ENCODE data around the gene RXFP1. TPM values are rescaled to one million over a fixed set of nuclear protein-coding genes. Genes with fewer than 3 reads are reported as not detected.

Gene RXFP1
- total RNA-seq, 1 donor from 2014 or later: not detected

DNA sequence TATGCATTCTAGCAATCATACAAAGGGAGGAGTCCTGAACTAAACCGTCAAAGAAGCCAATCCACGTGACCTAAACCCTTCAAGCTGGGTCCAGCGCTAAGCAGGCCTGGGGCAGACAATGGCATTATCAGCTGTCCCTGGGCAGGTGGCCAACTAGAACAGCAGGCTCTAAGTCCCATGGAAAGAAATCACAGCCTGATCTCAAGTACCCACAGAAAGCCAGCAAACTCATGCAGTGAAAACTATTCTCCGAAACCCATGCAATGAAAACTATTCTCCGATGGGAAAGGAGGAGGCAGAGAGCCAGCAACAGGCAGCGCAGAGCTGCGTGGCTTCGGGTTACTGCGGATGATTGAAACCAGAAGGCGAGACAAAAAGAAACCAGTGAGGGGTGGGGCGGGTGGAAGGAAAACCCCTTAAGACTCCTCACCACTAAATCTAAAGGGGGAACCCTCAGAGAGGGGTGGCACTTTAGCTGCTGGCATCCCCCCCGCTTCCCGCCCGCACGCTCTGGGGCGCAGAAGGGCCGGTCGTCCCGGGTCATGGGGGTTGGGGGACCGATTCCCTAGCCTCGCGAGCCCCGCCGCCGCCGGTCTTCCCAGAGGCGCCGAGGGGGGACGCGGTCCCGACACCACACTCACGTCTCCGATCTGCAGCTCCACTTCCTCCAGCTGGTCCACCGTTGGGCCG is 149.4 kb downstream of the RXFP1 start:
- H3K4me3 Mint-ChIP-seq (ENCODE audit: low read depth): peak overlapping the region; percentile 98
- DNase-seq (ENCODE audit: low spot score): peak; percentile 47
- H3K9me3 Mint-ChIP-seq: no peaks in the 10 kb centered on the region
- intact Hi-C loops (cut with micrococcal nuclease): loop anchor here (1.0 to 5.0 kb wide), 2 partner anchors 156 to 432 kb away; partner anchors contain the start of gene RAPGEF2
- H3K27me3 Mint-ChIP-seq (ENCODE audit: low read depth): no peaks in the 10 kb centered on the region
- H3K4me1 Mint-ChIP-seq (ENCODE audit: low read depth): peaks cover 25% of the 10 kb centered on the region
- peaks cover 18% of the 10 kb centered on the region for H3K36me3 Mint-ChIP-seq (ENCODE audit: low read depth)
- peak overlapping the region; percentile 95 for H3K27ac Mint-ChIP-seq

DNA sequence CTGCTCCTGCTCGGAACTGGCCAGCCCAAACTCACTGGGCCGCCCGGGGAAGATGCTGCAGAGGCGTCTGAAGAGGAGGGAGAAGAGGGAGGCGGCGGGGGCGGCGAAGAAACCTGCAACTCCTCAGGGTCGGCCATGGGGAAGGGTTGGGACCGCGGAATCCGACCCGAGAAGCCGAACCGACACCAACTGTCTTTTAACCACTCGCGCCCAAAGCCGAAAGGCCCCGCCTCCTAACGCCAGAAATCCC is 149.9 kb downstream of the RXFP1 start, which contains the start of gene C4orf46:
TSS of gene C4orf46 (minus strand) at position 223 of the 250 bp plus-strand sequence. CDS start at position 137, 86 bp downstream.
- Mint-ChIP-seq H3K9me3 (no peaks in the 10 kb centered on the region), H3K27me3 (ENCODE audit: low read depth) (no peaks in the 10 kb centered on the region), H3K27ac (peak within 1 kb of the TSS; percentile 95), H3K36me3 (ENCODE audit: low read depth) (peaks cover 15% of the 10 kb centered on the region), H3K4me1 (ENCODE audit: low read depth) (peaks cover 25% of the 10 kb centered on the region), H3K4me3 (ENCODE audit: low read depth) (peak within 1 kb of the TSS; percentile 98)
- intact Hi-C loops (cut with micrococcal nuclease): loop anchor here (1.0 to 5.0 kb wide), 2 partner anchors 156 to 432 kb away; partner anchors contain the start of gene RAPGEF2
- DNase-seq (ENCODE audit: low spot score): no peak

DNA sequence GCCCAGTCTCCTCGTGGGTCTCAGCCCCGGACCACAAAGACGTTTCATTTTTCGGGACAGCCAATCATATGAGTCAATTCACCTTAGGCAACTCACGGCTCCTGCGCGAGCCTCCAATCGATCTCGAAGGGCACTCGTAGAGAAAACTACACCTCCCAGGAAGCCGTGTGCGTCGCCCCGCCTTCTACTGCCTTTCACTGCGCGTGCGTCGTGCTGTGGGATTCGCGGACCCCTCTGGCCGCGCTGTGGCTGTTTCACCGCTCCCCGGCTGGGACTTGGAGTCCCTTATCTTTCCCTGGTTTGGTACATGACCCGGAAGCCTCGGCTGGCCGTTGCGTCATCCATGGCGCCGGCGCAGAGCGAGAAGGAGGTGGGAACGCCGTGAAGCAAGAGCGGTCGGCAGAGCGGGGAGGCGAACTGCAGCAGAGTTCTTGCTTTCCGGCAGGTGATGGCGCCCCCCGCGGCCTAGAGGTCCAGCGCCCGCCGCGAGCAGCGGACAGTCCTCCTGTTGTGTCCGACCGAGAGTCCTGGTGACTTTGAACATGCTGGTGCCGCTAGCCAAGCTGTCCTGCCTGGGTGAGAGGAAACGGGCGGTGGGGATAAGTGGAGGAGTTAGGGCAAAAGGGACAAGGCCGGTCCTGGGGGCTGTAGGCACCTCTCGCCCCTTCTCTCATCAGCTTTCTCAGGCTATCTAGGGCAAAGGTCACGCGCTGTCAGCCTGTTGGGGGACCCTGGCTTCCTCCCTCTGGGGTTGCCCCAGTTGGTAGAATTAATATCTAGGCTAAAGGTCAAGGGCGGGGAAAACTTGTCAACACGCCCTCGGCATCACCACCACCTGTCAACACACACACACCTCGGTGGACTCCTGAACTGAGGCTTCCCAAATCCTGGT is 150.5 kb downstream of the RXFP1 start, which contains the start of gene ETFDH:
TSS of gene ETFDH (plus strand) at position 382 of the 892 bp plus-strand sequence. CDS start at position 543, 161 bp downstream.
- no peaks in the 10 kb centered on the region for H3K9me3 Mint-ChIP-seq
- peaks cover 15% of the 10 kb centered on the region for H3K36me3 Mint-ChIP-seq (ENCODE audit: low read depth)
- no peaks in the 10 kb centered on the region for H3K27me3 Mint-ChIP-seq (ENCODE audit: low read depth)
- DNase-seq (ENCODE audit: low spot score): peak; percentile 98
- intact Hi-C loops (cut with micrococcal nuclease): loop anchor here (1.0 to 5.0 kb wide), 5 partner anchors 51 to 534 kb away; partner anchors contain the start of genes FNIP2, PPID and RAPGEF2
- peak within 1 kb of the TSS; percentile 95 for H3K27ac Mint-ChIP-seq
- H3K4me3 Mint-ChIP-seq (ENCODE audit: low read depth): peak within 1 kb of the TSS; percentile 98
- H3K4me1 Mint-ChIP-seq (ENCODE audit: low read depth): peaks cover 25% of the 10 kb centered on the region

GRCh38 chr4:158673633-158674032 is 152.0 kb downstream of the RXFP1 start:
- H3K27ac Mint-ChIP-seq: no peak overlapping the region
- intact Hi-C loops (cut with micrococcal nuclease): loop anchor here (5.0 kb wide), 1 partner anchor 154 kb away; no protein-coding TSS in a partner anchor
- DNase-seq (ENCODE audit: low spot score): no peak
- no peak overlapping the region for H3K4me3 Mint-ChIP-seq (ENCODE audit: low read depth)
- H3K4me1 Mint-ChIP-seq (ENCODE audit: low read depth): peaks cover 22% of the 10 kb centered on the region
- peaks cover 12% of the 10 kb centered on the region for H3K36me3 Mint-ChIP-seq (ENCODE audit: low read depth)
- no peaks in the 10 kb centered on the region for H3K27me3 Mint-ChIP-seq (ENCODE audit: low read depth)
- no peaks in the 10 kb centered on the region for H3K9me3 Mint-ChIP-seq

- intact Hi-C loops (cut with micrococcal nuclease): no loop called here
- H3K36me3 Mint-ChIP-seq (ENCODE audit: low read depth): peaks cover 6% of the 10 kb centered on the region
- DNase-seq (ENCODE audit: low spot score): no peak
- H3K4me3 Mint-ChIP-seq (ENCODE audit: low read depth): no peak overlapping the region
- no peaks in the 10 kb centered on the region for H3K9me3 Mint-ChIP-seq
- H3K27ac Mint-ChIP-seq: no peak overlapping the region
- H3K4me1 Mint-ChIP-seq (ENCODE audit: low read depth): peaks cover 8% of the 10 kb centered on the region
- no peaks in the 10 kb centered on the region for H3K27me3 Mint-ChIP-seq (ENCODE audit: low read depth)
These were observed 154.4 kb downstream of the RXFP1 start for GRCh38 chr4:158676076-158676475.

- H3K27ac Mint-ChIP-seq: no peak overlapping the region
These were observed 157.1 kb downstream of the RXFP1 start for GRCh38 chr4:158678767-158679166.

DNA sequence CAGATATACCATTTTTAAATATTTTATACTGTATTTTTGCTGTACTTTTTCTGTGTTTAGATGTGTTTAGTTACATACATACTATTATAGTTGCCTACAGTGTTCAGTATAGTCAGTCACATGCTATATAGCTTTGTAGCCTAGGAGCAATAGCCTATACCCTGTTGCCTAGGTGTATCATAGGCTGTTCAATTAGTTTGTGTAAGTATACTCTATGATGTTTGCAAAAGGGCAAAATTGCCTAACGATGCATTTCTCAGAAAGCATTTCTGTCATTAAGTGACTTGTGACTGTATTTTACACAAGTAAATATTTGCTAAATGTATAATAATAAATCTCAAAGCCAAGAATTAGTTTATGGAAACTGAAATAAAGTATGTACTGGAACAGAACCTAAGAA is 159.9 kb downstream of the RXFP1 start:
- no peak for DNase-seq (ENCODE audit: low spot score)
- Mint-ChIP-seq H3K4me3 (ENCODE audit: low read depth) (no peak overlapping the region), H3K27ac (no peak overlapping the region), H3K9me3 (no peaks in the 10 kb centered on the region), H3K4me1 (ENCODE audit: low read depth) (no peaks in the 10 kb centered on the region), H3K36me3 (ENCODE audit: low read depth) (peaks cover 5% of the 10 kb centered on the region), H3K27me3 (ENCODE audit: low read depth) (no peaks in the 10 kb centered on the region)
- intact Hi-C loops (cut with micrococcal nuclease): no loop called here

More at GRCh38 chr4:158678767-158679166, 157.1 kb downstream of the RXFP1 start:
- H3K4me3 Mint-ChIP-seq (ENCODE audit: low read depth): no peak overlapping the region
- intact Hi-C loops (cut with micrococcal nuclease): no loop called here
- no peaks in the 10 kb centered on the region for H3K27me3 Mint-ChIP-seq (ENCODE audit: low read depth)
- H3K9me3 Mint-ChIP-seq: no peaks in the 10 kb centered on the region
- H3K36me3 Mint-ChIP-seq (ENCODE audit: low read depth): peaks cover 5% of the 10 kb centered on the region
- H3K4me1 Mint-ChIP-seq (ENCODE audit: low read depth): peaks cover 1% of the 10 kb centered on the region
- DNase-seq (ENCODE audit: low spot score): no peak

DNA sequence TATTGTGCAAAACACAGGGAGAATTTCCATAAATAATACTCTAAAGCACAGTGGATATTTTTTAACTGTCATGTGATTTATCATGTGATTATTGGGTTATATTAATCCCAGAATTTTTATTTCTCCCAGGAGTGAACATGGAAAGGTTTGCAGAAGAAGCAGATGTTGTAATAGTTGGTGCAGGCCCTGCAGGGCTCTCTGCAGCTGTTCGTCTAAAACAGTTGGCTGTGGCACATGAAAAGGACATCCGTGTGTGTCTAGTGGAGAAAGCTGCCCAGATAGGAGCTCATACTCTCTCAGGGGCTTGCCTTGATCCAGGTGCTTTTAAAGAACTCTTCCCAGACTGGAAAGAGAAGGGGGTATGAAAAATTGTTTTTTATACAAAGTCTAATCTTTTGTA is 160.4 kb downstream of the RXFP1 start:
- H3K36me3 Mint-ChIP-seq (ENCODE audit: low read depth): peaks cover 7% of the 10 kb centered on the region
- no peaks in the 10 kb centered on the region for H3K4me1 Mint-ChIP-seq (ENCODE audit: low read depth)
- H3K27ac Mint-ChIP-seq: no peak overlapping the region
- intact Hi-C loops (cut with micrococcal nuclease): no loop called here
- no peaks in the 10 kb centered on the region for H3K9me3 Mint-ChIP-seq
- no peak for DNase-seq (ENCODE audit: low spot score)
- H3K27me3 Mint-ChIP-seq (ENCODE audit: low read depth): no peaks in the 10 kb centered on the region
- no peak overlapping the region for H3K4me3 Mint-ChIP-seq (ENCODE audit: low read depth)

- Mint-ChIP-seq H3K9me3 (no peaks in the 10 kb centered on the region), H3K4me1 (ENCODE audit: low read depth) (no peaks in the 10 kb centered on the region), H3K4me3 (ENCODE audit: low read depth) (no peak overlapping the region), H3K27ac (no peak overlapping the region), H3K27me3 (ENCODE audit: low read depth) (no peaks in the 10 kb centered on the region), H3K36me3 (ENCODE audit: low read depth) (peaks cover 9% of the 10 kb centered on the region)
- intact Hi-C loops (cut with micrococcal nuclease): no loop called here
- DNase-seq (ENCODE audit: low spot score): no peak
These were observed 167.1 kb downstream of the RXFP1 start for GRCh38 chr4:158688813-158689212.

Other genes with a start within 250 kb of the RXFP1 start
- 16.0 and 17.0 TPM in 2 replicates for gene C4orf46, start 150.0 kb downstream of the RXFP1 start, total RNA-seq
- gene ETFDH, start 150.4 kb downstream of the RXFP1 start, total RNA-seq: 21.6 and 23.8 TPM in 2 replicates
- 56.8 and 58.5 TPM in 2 replicates for gene PPID, start 201.5 kb downstream of the RXFP1 start, total RNA-seq
- 10.5 and 11.9 TPM in 2 replicates for gene FNIP2, start 247.1 kb downstream of the RXFP1 start, total RNA-seq